Mesenchymal stem cell (in vitro differentiated cells and primary cell): ENCODE data around the gene CPT1B.
A peak's percentile ranks its signal among the peaks of the same experiment; 100 is the strongest.

Experiments
- DNase-seq: peaks from one replicate; pipeline ENCODE4 v3.0.0-alpha.2; 2013
- H2AFZ ChIP-seq: one replicate; pipeline ENCODE4 v1.6.1; 2013; ENCODE audit warnings: low read depth, mild to moderate bottlenecking, control low read depth, inconsistent platforms, low read length, moderate library complexity
- H2AK5ac ChIP-seq: 2 replicates; pipeline ENCODE4 v1.6.1; 2013; ENCODE audit warnings: low read length, moderate library complexity, mild to moderate bottlenecking, inconsistent platforms; ENCODE audit not compliant: severe bottlenecking
- H2BK120ac ChIP-seq: one replicate; pipeline ENCODE4 v1.6.1; 2013; ENCODE audit warnings: low read depth, mild to moderate bottlenecking, inconsistent platforms, low read length, moderate library complexity
- H2BK12ac ChIP-seq, 2 experiments: one replicate each; pipeline ENCODE4 v1.6.1; 2013; ENCODE audit warnings: inconsistent platforms in 2 of 2, low read length in 2 of 2, mild to moderate bottlenecking in 2 of 2, moderate library complexity in 2 of 2, control low read depth in 1 of 2
- H2BK15ac ChIP-seq: one replicate; pipeline ENCODE4 v1.6.1; 2013; ENCODE audit warnings: mild to moderate bottlenecking, low read depth, inconsistent platforms; ENCODE audit not compliant: poor library complexity, severe bottlenecking
- H2BK5ac ChIP-seq: 2 replicates; pipeline ENCODE4 v1.6.1; 2013; ENCODE audit warnings: low read depth, mild to moderate bottlenecking, low read length, control low read depth, inconsistent platforms; ENCODE audit not compliant: poor library complexity, severe bottlenecking
- H3K14ac ChIP-seq, 2 experiments: one replicate each; pipeline ENCODE4 v1.6.1; 2013; ENCODE audit warnings: inconsistent platforms in 2 of 2, low read length in 2 of 2, control low read depth in 1 of 2, mild to moderate bottlenecking in 1 of 2, moderate library complexity in 1 of 2
- H3K18ac ChIP-seq, 2 experiments: one replicate each; pipeline ENCODE4 v1.6.1; 2013; ENCODE audit warnings: inconsistent platforms in 2 of 2, low read length in 2 of 2, control low read depth in 1 of 2, low read depth in 1 of 2, mild to moderate bottlenecking in 1 of 2
- H3K23ac ChIP-seq, 2 experiments: one replicate each; pipeline ENCODE4 v1.6.1; 2013; ENCODE audit warnings: inconsistent platforms in 2 of 2, low read length in 2 of 2, mild to moderate bottlenecking in 2 of 2, moderate library complexity in 2 of 2, control low read depth in 1 of 2
- H3K27ac ChIP-seq: 2 replicates; pipeline ENCODE4 v1.5.1; 2013; ENCODE audit warnings: mild to moderate bottlenecking, moderate library complexity, low read length, control low read depth, inconsistent platforms; ENCODE audit not compliant: poor library complexity, severe bottlenecking
- H3K27me3 ChIP-seq, 2 experiments: 2 replicates each; pipeline versions ENCODE4 v1.6.1 to v1.7.0; 2013; ENCODE audit warnings: low read length in 2 of 2, mild to moderate bottlenecking in 2 of 2, moderate library complexity in 2 of 2, control low read depth in 1 of 2, inconsistent platforms in 1 of 2; ENCODE audit not compliant: control insufficient read depth in 1 of 2, insufficient read depth in 1 of 2
- H3K36me3 ChIP-seq, 2 experiments: 2 replicates each; pipeline versions ENCODE4 v1.6.1 to v1.7.0; 2013; ENCODE audit warnings: low read length in 2 of 2, control low read depth in 1 of 2, inconsistent platforms in 1 of 2, low read depth in 1 of 2, mild to moderate bottlenecking in 1 of 2; ENCODE audit not compliant: insufficient read depth in 2 of 2, control insufficient read depth in 1 of 2
- H3K4ac ChIP-seq, 2 experiments: one replicate each; pipeline ENCODE4 v1.6.1; 2013; ENCODE audit warnings: inconsistent platforms in 2 of 2, low read length in 2 of 2, mild to moderate bottlenecking in 2 of 2, moderate library complexity in 2 of 2, control low read depth in 1 of 2, low read depth in 1 of 2
- H3K4me1 ChIP-seq: 2 replicates; pipeline ENCODE4 v1.6.1; 2013; ENCODE audit warnings: low read depth, low read length, control low read depth; ENCODE audit not compliant: control insufficient read depth, insufficient read depth
- H3K4me2 ChIP-seq: 2 replicates; pipeline ENCODE4 v1.6.1; 2013; ENCODE audit warnings: low read length, mild to moderate bottlenecking, inconsistent platforms; ENCODE audit not compliant: poor library complexity, severe bottlenecking
- H3K4me3 ChIP-seq, 2 experiments: 2 replicates each; pipeline versions ENCODE4 v1.5.1 to v1.7.0; 2013; ENCODE audit warnings: low read length in 2 of 2, mild to moderate bottlenecking in 2 of 2, control low read depth in 1 of 2, low read depth in 1 of 2; ENCODE audit not compliant: insufficient read depth in 1 of 2
- H3K79me1 ChIP-seq: replicated peaks from 2 replicates; pipeline ENCODE4 v1.6.1; 2013; ENCODE audit warnings: mild to moderate bottlenecking, control low read depth, low read length, inconsistent platforms; ENCODE audit not compliant: poor library complexity, severe bottlenecking
- H3K9ac ChIP-seq: 2 replicates; pipeline ENCODE4 v1.7.0; 2013; ENCODE audit warnings: mild to moderate bottlenecking, low read length, moderate library complexity
- H3K9me3 ChIP-seq: 2 replicates; pipeline ENCODE4 v1.7.0; 2013; ENCODE audit warnings: mild to moderate bottlenecking, low read length; ENCODE audit not compliant: control insufficient read depth
- H4K8ac ChIP-seq: one replicate; pipeline ENCODE4 v1.6.1; 2013; ENCODE audit warnings: inconsistent platforms, mild to moderate bottlenecking, low read length, moderate library complexity
- H4K91ac ChIP-seq: one replicate; pipeline ENCODE4 v1.6.1; 2013; ENCODE audit warnings: mild to moderate bottlenecking, low read length, inconsistent platforms
- WGBS: methylation state at CpG from one replicate; pipeline ENCODE4 v1.1.7; 2013; ENCODE audit warnings: mixed read lengths; 5-methylcytosine and 5-hydroxymethylcytosine counted together

CPT1B gene

DNA sequence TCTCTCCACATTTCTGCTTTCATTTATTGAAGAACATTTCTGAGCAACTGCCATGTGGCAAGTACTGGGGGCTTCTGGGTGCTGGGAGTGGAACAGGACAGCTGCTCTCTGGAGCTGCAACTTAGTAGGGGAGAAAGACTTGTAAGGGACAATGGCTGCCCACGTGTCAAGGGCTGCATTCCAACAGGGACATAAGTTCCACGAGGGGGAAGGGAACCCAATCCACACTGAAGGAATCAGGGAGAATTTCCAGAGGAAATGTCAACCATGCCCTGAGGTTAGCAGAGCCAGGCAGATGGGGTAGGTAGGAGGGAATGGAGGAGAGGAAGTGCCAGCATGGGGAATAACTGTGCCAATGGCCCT is 24.1 kb upstream of the CPT1B start:
- peaks cover 61 to 69% of the 10 kb centered on the region in 2 experiments for H3K27me3 ChIP-seq
- H2BK5ac ChIP-seq: no peak overlapping the region
- H4K8ac ChIP-seq: no peak overlapping the region
- no peak overlapping the region for H2BK120ac ChIP-seq
- no peak for DNase-seq
- H3K14ac ChIP-seq: no peak overlapping the region
- H3K36me3 ChIP-seq: peaks cover 0 to 7% of the 10 kb centered on the region in 2 experiments
- no peaks in the 10 kb centered on the region for H3K79me1 ChIP-seq
- no peaks in the 10 kb centered on the region for H3K9me3 ChIP-seq
- no peak overlapping the region for H3K4ac ChIP-seq
- no peak overlapping the region for H3K27ac ChIP-seq
- H4K91ac ChIP-seq: no peak overlapping the region
- H3K18ac ChIP-seq: no peak overlapping the region
- H3K9ac ChIP-seq: no peak overlapping the region
- H3K4me3 ChIP-seq: no peak overlapping the region
- H2BK15ac ChIP-seq: no peak overlapping the region
- peaks cover 9% of the 10 kb centered on the region for H3K4me1 ChIP-seq
- H2AK5ac ChIP-seq: no peak overlapping the region
- H2BK12ac ChIP-seq: no peak overlapping the region
- WGBS: 23% methylated on average over 2 of the region's 2 CpGs
- no peak overlapping the region for H3K4me2 ChIP-seq
- H2AFZ ChIP-seq: no peak overlapping the region
- no peak overlapping the region for H3K23ac ChIP-seq

DNA sequence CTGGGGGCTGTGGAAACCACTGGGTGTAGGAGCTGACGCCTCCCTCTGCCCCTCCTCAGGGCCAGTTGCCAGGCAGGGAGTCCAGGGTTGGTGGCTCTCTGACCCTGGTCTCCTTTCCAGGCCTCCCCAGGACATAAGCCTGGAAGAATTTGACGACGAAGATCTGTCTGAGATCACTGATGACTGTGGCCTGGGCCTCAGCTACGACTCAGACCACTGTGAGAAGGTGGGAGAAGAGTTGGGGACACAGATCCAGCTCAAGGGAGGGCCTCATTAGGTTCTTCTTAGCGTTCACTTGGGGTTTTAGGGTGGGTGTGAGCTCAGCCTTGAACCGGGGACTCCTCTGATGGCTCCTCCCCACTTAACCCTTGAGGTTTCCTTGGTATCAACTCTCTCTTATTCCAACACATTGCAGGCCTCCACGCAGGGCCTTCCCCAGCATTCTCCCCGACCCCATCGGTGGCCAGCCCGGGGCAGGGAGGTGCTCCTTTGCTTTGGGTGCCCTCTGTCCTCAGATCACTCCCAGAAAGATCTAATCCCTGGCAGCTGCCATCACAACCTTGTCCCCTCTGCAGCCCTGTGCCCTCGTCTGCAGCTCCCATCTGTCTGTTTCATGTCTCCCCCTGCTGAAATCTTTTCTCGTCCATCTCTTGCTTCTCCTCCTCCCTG is 23.6 kb upstream of the CPT1B start:
- Histone ChIP-seq H3K27me3 (peaks cover 58 to 64% of the 10 kb centered on the region in 2 experiments), H3K4me3 (no peak overlapping the region), H2BK12ac (no peak overlapping the region), H3K79me1 (no peaks in the 10 kb centered on the region), H4K8ac (no peak overlapping the region), H2AFZ (no peak overlapping the region), H2BK15ac (no peak overlapping the region), H3K4me1 (peaks cover 9% of the 10 kb centered on the region), H2AK5ac (no peak overlapping the region), H2BK5ac (no peak overlapping the region), H3K9me3 (no peaks in the 10 kb centered on the region), H3K4me2 (no peak overlapping the region), H3K14ac (no peak overlapping the region), H3K9ac (no peak overlapping the region), H3K4ac (no peak overlapping the region), H3K36me3 (peaks cover 0 to 9% of the 10 kb centered on the region in 2 experiments), H3K27ac (no peak overlapping the region), H4K91ac (no peak overlapping the region), H3K18ac (no peak overlapping the region), H3K23ac (no peak overlapping the region), H2BK120ac (no peak overlapping the region)
- DNase-seq: no peak
- 53% methylated on average over 12 of the region's 12 CpGs for WGBS

DNA sequence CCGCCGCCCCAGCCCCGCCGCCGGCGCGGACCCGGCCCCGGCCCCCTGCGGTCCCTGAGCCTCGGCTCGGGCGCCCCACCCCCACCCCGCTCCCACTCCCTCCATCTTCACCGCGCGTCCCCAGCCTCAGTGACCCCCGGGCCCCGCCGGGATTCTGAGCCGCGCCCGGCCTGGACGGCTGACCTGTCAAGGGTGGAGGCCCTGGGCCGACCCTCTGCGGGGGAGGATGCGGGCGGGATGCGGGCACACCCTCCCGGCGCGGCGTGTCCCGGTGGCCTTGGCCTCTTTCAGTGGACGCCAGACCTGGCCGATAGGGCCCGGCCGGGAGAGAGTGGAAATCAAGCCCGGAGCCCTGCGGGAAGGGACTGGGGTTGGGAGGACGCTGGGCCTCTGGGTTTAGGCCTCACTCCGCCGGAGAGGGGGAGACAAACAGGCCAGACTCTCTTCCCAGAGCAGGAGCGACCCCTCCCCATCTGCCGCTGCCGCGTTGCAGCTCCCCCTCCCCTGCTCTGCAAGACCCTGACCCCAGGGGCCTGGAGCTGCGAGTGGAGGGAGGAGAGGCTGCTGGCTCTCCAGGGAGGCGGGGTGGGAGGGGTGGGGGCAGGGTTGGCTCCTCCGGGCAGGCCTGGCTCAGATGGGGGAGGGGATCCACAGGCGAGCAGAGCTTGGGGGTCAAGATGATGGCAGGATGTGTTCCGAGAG is 22.9 kb upstream of the CPT1B start:
- Histone ChIP-seq H3K9me3 (no peaks in the 10 kb centered on the region), H2AK5ac (no peak overlapping the region), H3K4me2 (peak overlapping the region; percentile 58), H3K18ac (no peak overlapping the region), H4K91ac (no peak overlapping the region), H3K4ac (no peak overlapping the region), H3K4me1 (peaks cover 9% of the 10 kb centered on the region), H2BK15ac (no peak overlapping the region), H3K9ac (no peak overlapping the region), H2BK120ac (no peak overlapping the region), H3K4me3 (peak overlapping the region in 1 of 2 experiments; percentile 49), H2BK5ac (no peak overlapping the region), H4K8ac (no peak overlapping the region), H3K27me3 (peaks cover 52 to 59% of the 10 kb centered on the region in 2 experiments), H2AFZ (no peak overlapping the region), H3K79me1 (no peaks in the 10 kb centered on the region), H3K36me3 (peaks cover 0 to 9% of the 10 kb centered on the region in 2 experiments), H3K27ac (no peak overlapping the region), H3K23ac (peak overlapping the region in 1 of 2 experiments; percentile 59), H2BK12ac (no peak overlapping the region), H3K14ac (no peak overlapping the region)
- 10% methylated on average over 28 of the region's 52 CpGs for WGBS
- DNase-seq: no peak

DNA sequence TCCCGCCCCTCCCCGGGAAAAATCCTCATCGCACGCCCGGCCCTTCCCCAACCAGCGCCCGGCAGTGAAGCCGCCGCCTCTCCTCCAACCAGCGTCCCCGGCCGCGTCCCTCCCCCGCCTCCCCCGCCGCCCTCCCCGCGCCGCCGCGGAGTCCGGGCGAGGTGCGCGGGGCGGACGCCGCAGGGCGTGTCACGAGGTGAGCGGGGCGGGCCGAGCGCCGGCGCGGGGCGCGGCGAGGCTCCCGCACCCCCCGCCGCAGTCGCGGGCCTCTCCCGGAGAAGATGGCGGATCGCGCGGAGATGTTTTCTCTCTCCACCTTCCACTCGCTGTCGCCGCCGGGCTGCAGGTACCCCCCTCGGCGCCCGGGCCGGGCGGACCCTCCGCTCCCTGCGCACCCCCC is 22.3 kb upstream of the CPT1B start, which contains the start of gene MAPK8IP2:
Gene MAPK8IP2, plus strand, starts transcription at position 256 of the 400 bp plus-strand sequence. Its CDS starts 26 bp downstream, at position 282.
- Histone ChIP-seq H3K4ac (no peak within 1 kb of the TSS), H3K9ac (no peak within 1 kb of the TSS), H3K27me3 (peaks cover 52 to 53% of the 10 kb centered on the region in 2 experiments), H4K8ac (no peak within 1 kb of the TSS), H3K36me3 (peaks cover 0 to 9% of the 10 kb centered on the region in 2 experiments), H3K79me1 (no peaks in the 10 kb centered on the region), H3K18ac (no peak within 1 kb of the TSS), H3K23ac (peak within 1 kb of the TSS in 1 of 2 experiments; percentile 59), H3K4me2 (peak within 1 kb of the TSS; percentile 85), H2BK12ac (no peak within 1 kb of the TSS), H3K9me3 (no peaks in the 10 kb centered on the region), H2BK15ac (no peak within 1 kb of the TSS), H3K27ac (no peak within 1 kb of the TSS), H4K91ac (no peak within 1 kb of the TSS), H3K4me1 (peaks cover 9% of the 10 kb centered on the region), H2BK120ac (no peak within 1 kb of the TSS), H2AFZ (no peak within 1 kb of the TSS), H3K14ac (no peak within 1 kb of the TSS), H2AK5ac (no peak within 1 kb of the TSS), H2BK5ac (no peak within 1 kb of the TSS), H3K4me3 (peak within 1 kb of the TSS in 1 of 2 experiments; percentile 49)
- DNase-seq: no peak
- WGBS: 0% methylated on average over 12 of the region's 61 CpGs
